Activated naive CD8-positive, alpha-beta T cell treated with anti-CD3 and anti-CD28 coated beads for 36 hours (primary cell): ENCODE data around the gene BOLA3. TPM values are rescaled to one million over a fixed set of nuclear protein-coding genes. Genes with fewer than 3 reads are reported as not detected.

ENCODE experiments used
- DNase-seq: peaks from one replicate; pipeline ENCODE4 v3.0.0; 2021
- H3K27ac Mint-ChIP-seq: one replicate; pipeline ENCODE4 v1.8.0; 2022; ENCODE audit warnings: mild to moderate bottlenecking, moderate library complexity, mixed read lengths
- H3K27me3 Mint-ChIP-seq: one replicate; pipeline ENCODE4 v1.8.0; 2022; ENCODE audit warnings: mild to moderate bottlenecking, mixed read lengths
- H3K36me3 Mint-ChIP-seq: one replicate; pipeline ENCODE4 v1.8.0; 2021; ENCODE audit warnings: mild to moderate bottlenecking, mixed read lengths
- H3K4me1 Mint-ChIP-seq: one replicate; pipeline ENCODE4 v1.8.0; 2021; ENCODE audit warnings: mixed read lengths
- H3K4me3 Mint-ChIP-seq: one replicate; pipeline ENCODE4 v1.8.0; 2022; ENCODE audit warnings: mild to moderate bottlenecking, moderate library complexity, mixed read lengths
- H3K9me3 Mint-ChIP-seq: one replicate; pipeline ENCODE4 v1.8.0; 2022; ENCODE audit warnings: mixed read lengths
- total RNA-seq, 2 experiments: library from RNA; stranded (reverse); gene quantifications; one replicate each; pipeline ENCODE4 v1.2.3, GENCODE V29; 2021

BOLA3 gene
- total RNA-seq, 2 experiments from 2014 or later, result 148 to 154 TPM

GRCh38 chr2:74168739-74169138, 21.0 kb upstream of the BOLA3 start:
- no peaks in the 10 kb centered on the region for H3K27me3 Mint-ChIP-seq
- H3K9me3 Mint-ChIP-seq, result no peaks in the 10 kb centered on the region
- no peak for DNase-seq
- H3K4me3 Mint-ChIP-seq, result no peak overlapping the region
- peaks cover 45% of the 10 kb centered on the region for H3K36me3 Mint-ChIP-seq
- H3K27ac Mint-ChIP-seq, result peak overlapping the region; percentile 61
- H3K4me1 Mint-ChIP-seq, result peaks cover 22% of the 10 kb centered on the region

GRCh38 chr2:74164761-74165160, 17.0 kb upstream of the BOLA3 start:
- Mint-ChIP-seq H3K27ac (no peak overlapping the region), H3K27me3 (no peaks in the 10 kb centered on the region), H3K4me3 (no peak overlapping the region), H3K4me1 (peaks cover 11% of the 10 kb centered on the region), H3K36me3 (peaks cover 33% of the 10 kb centered on the region), H3K9me3 (no peaks in the 10 kb centered on the region)
- DNase-seq, result no peak

GRCh38 chr2:74162951-74163350, 15.2 kb upstream of the BOLA3 start:
- peaks cover 33% of the 10 kb centered on the region for H3K36me3 Mint-ChIP-seq
- no peaks in the 10 kb centered on the region for H3K9me3 Mint-ChIP-seq
- no peak overlapping the region for H3K27ac Mint-ChIP-seq
- peaks cover 3% of the 10 kb centered on the region for H3K4me1 Mint-ChIP-seq
- no peaks in the 10 kb centered on the region for H3K27me3 Mint-ChIP-seq
- H3K4me3 Mint-ChIP-seq, result no peak overlapping the region
- DNase-seq, result no peak

DNA sequence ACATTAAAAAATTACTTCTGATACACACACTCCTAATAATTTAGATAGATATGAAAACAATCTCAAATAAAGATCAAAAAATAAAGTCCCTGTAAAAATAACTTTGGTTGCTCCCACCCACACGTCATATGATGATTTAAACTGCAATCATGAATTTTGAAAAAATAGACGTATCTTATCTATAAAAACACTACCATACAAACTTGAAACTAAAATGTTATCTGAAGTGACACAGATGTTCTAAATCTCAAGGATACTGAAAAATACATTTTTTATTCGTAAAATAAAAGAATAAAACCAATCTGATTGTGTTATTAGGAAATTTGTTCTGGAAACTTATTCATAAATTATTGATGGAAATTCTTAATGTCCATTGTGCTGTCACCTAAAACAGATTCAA, 8.1 kb upstream of the BOLA3 start:
- Mint-ChIP-seq H3K27ac (no peak overlapping the region), H3K4me1 (peaks cover 3% of the 10 kb centered on the region), H3K4me3 (no peak overlapping the region), H3K27me3 (no peaks in the 10 kb centered on the region), H3K9me3 (no peaks in the 10 kb centered on the region), H3K36me3 (peaks cover 21% of the 10 kb centered on the region)
- no peak for DNase-seq

DNA sequence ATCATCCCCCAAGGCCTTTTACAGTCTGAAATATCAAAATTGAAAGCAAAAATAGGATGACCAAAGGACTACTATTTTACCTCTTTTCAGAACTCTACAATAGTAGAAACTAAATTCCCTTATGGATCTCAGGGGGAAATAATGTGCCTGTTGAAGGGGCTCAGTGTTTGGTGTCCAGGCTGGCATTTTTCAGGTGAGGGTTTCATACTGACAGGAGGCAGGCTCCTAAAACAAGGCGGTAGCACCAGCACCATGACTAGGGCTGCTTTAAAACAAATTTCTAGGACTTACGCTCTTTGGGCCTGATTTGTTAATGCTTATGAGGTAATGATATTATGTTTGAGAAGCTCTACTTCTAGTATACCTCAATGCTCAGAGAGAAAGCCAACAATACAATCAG, 5.2 kb upstream of the BOLA3 start:
- no peak overlapping the region for H3K27ac Mint-ChIP-seq

DNA sequence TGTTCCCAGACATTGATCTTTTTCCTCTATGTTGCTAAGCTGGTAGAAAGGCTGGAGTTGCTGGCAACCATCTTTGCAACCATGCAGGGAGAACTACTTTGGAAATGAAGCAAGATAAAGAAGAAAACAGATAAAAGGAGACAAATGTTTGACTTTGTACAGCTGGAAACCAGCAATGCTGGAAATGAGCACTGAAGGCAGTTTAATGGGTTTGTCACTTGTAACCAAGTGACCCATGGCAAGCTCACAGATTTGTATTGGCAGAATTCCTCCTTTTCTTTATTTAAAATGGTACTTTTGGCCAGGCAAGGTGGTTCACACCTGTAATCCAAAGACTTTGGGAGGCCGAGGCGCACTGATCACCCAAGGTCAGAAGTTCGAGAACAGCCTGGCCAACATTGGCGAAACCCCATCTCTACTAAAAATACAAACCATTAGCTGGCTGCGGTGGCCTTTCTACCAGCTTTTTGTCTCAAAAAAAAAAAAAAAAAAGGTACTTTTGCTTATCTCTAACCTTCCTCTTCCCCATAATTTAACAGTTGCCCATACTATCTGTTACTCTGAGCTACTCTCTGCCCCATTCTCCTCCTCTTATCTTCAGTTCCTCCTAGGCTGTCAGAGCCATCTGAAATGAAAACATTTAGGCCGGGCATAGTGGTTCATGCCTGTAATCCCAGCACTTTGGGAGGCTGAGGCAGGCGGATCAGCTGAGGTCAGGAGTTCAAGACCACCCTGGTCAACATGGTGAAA, 2.0 kb upstream of the BOLA3 start:
- Mint-ChIP-seq H3K9me3 (no peaks in the 10 kb centered on the region), H3K36me3 (peaks cover 9% of the 10 kb centered on the region), H3K4me3 (no peak overlapping the region), H3K27me3 (no peaks in the 10 kb centered on the region), H3K27ac (no peak overlapping the region), H3K4me1 (peaks cover 9% of the 10 kb centered on the region)
- no peak for DNase-seq

More for the DNA sequence above, 5.2 kb upstream of the BOLA3 start:
- Mint-ChIP-seq H3K4me3 (no peak overlapping the region), H3K4me1 (peaks cover 3% of the 10 kb centered on the region), H3K36me3 (peaks cover 18% of the 10 kb centered on the region), H3K27me3 (no peaks in the 10 kb centered on the region), H3K9me3 (no peaks in the 10 kb centered on the region)
- DNase-seq, result no peak

DNA sequence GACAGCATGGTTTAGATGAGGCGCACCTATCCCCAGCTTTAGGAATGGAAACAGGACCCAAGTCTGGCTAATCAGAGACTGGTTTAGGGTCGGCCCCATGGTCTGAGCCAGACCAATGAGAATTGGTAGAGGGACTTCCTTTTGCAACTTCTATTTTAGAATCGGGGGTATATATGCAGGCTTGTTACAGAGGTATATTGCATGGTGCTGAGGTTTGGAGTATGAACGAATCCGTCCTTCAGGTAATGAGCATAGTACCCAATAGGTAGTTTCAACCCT, 1.5 kb upstream of the BOLA3 start:
- Mint-ChIP-seq H3K4me1 (peaks cover 9% of the 10 kb centered on the region), H3K4me3 (no peak overlapping the region), H3K36me3 (peaks cover 9% of the 10 kb centered on the region), H3K27me3 (no peaks in the 10 kb centered on the region), H3K9me3 (no peaks in the 10 kb centered on the region), H3K27ac (no peak overlapping the region)
- DNase-seq, result no peak

DNA sequence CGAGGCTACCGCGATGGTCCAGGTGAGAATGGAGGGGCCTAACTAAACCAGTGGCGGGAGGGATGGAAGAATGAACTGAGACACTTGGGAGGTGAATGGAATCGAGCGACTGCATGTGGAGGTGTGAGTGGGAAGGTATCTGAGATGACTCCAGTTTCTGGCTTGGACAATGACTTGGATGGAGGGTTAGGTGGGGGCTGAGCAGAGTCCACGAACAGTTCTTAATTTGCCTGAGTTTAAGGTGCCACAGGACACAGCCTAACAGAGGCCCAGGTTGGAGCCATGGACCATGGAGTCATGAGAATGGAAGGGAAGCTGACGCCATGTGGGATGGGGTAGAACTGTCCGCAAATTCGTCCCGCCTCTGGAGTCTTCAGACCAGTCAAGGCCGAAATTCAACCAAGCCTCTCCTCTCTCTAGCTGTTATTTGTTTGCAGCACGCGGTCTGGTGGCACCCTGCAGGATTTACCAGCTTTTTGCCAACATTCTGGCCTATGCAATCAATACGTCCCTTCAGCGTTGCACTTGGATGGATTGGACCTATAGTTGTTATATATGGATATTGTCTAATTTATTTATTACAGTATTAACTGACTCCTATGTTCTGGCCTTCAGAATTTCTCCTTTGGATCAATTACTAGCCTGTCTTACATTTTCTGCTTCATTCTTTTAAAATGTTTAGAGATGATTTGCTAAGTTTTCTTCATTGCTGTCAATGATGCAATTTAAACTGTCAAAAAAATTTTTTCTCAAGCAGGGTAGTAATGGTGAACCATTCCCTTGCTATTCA, 940 bp upstream of the BOLA3 start:
- Mint-ChIP-seq H3K36me3 (peaks cover 9% of the 10 kb centered on the region), H3K9me3 (no peaks in the 10 kb centered on the region), H3K4me3 (no peak overlapping the region), H3K4me1 (peaks cover 9% of the 10 kb centered on the region), H3K27me3 (no peaks in the 10 kb centered on the region), H3K27ac (no peak overlapping the region)
- no peak for DNase-seq

DNA sequence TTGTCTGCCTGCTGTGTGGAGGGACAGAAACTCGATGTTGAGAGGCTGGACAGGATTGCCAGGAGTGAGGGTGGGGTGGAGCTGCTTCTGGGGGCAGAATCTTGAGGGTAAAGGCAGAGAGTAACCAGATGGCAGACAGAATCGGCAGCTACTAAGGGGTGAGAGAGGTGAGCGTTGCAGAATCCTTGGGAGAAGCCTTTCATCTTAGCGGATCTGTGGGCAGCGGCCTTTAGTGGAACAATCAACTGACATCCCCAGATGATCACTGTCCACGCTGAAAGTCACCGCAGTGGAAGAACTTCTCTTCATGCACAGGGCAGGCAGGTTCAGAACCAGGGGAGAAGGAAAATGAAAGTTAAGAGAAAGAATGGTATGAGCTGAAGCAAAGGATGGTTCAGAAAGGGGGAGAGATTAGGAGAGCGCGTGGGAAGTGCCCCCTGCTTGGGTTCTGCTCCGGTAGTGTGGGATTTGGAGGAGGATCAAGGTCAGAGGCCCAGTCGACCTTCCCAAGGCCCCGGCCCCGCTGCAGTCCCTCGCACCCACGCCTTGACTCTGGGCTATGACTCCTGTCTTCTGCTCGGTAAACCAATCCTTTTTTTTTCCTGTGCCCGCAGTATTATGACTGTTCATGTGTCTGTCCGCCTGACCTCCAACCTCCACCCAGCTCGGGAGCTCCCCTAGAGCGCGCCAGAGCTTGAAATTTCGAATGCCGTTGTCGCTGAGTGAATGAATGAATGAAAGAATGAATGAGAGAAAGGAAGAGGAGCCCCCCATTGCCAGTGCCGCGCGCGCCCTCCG, 584 bp downstream of the BOLA3 start:
- Mint-ChIP-seq H3K4me1 (peaks cover 6% of the 10 kb centered on the region), H3K9me3 (no peaks in the 10 kb centered on the region), H3K4me3 (no peak overlapping the region), H3K27me3 (no peaks in the 10 kb centered on the region), H3K27ac (no peak overlapping the region), H3K36me3 (peaks cover 12% of the 10 kb centered on the region)
- no peak for DNase-seq

DNA sequence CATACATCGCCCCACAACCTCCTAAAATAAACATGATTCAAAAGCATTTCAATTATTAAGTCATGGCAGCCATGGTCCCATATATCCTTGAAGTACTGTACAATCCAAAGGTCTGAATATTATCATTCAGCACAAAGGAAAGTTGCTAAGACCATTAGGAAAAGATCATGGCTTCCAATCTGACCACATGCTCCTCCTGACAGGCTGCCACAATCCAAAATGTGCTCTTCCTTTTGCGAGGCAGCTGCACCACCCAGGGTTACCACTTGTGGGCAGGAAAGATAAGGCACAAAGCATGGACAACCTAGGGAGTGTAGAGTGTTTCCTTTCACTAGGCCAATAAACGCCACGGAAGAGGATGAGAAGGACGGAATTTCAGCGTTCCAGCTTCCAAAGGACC, 5.4 kb downstream of the BOLA3 start:
- peaks cover 8% of the 10 kb centered on the region for H3K4me1 Mint-ChIP-seq
- H3K27me3 Mint-ChIP-seq, result no peaks in the 10 kb centered on the region
- H3K9me3 Mint-ChIP-seq, result no peaks in the 10 kb centered on the region
- H3K36me3 Mint-ChIP-seq, result peaks cover 19% of the 10 kb centered on the region
- no peak overlapping the region for H3K4me3 Mint-ChIP-seq
- no peak for DNase-seq
- no peak overlapping the region for H3K27ac Mint-ChIP-seq

DNA sequence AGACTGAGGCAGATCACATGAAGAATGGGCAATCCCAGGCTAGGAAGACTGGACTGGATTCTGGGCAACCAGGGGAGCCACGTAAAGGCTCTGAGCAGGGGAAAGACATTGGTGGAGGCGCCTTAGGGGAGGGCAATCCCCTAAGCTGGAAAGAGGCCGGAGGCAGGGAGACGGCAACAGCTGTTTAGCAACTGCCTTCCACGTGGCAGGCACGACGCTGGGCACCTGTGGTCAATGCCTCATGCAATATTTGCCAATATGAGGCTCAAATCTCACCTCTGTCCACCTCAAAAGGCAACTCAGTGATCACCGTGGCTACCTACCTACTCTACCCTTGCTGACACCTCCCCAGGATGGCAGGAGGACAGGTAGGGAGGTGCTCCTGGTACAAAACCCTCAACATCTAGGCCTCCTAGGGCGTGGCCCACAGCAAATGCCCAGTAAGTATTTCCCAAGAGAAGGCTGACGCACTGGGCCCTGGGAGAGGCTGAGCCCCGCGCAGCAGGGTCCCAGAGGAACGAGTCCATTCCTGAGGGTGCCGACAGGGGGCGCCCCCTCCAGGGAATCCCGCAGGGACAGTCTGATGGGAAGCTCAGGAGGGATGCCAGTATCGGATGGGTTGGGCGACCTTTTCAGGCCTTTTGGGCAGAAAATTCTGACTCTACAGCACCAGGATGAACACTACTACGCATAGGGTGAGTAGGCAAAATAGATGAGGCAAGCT, 8.9 kb downstream of the BOLA3 start:
- Mint-ChIP-seq H3K27ac (no peak overlapping the region), H3K4me1 (peaks cover 2% of the 10 kb centered on the region), H3K36me3 (peaks cover 26% of the 10 kb centered on the region), H3K4me3 (no peak overlapping the region), H3K9me3 (no peaks in the 10 kb centered on the region), H3K27me3 (no peaks in the 10 kb centered on the region)
- DNase-seq, result no peak

GRCh38 chr2:74137651-74138599, 9.8 kb downstream of the BOLA3 start:
- H3K9me3 Mint-ChIP-seq, result no peaks in the 10 kb centered on the region
- no peak overlapping the region for H3K27ac Mint-ChIP-seq
- no peak overlapping the region for H3K4me3 Mint-ChIP-seq
- DNase-seq, result no peak
- no peaks in the 10 kb centered on the region for H3K27me3 Mint-ChIP-seq
- peaks cover 2% of the 10 kb centered on the region for H3K4me1 Mint-ChIP-seq
- peaks cover 33% of the 10 kb centered on the region for H3K36me3 Mint-ChIP-seq

- Mint-ChIP-seq H3K4me3 (no peak overlapping the region), H3K27me3 (peaks cover 29% of the 10 kb centered on the region), H3K36me3 (peaks cover 16% of the 10 kb centered on the region), H3K4me1 (no peaks in the 10 kb centered on the region), H3K9me3 (no peaks in the 10 kb centered on the region), H3K27ac (no peak overlapping the region)
- no peak for DNase-seq
Observed at GRCh38 chr2:74131901-74132300, 15.8 kb downstream of the BOLA3 start.
